ENCODE data around the gene SPDYE1.
"Not testable (repeated sequence)": the region's sequence is repeated elsewhere in the genome, so short reads cannot be mapped to it uniquely, and the experiment has no call there.

- TF ChIP-seq POLR2A (IDR thresholded peaks at IDR 0.05; ENCODE audit: low read length); GATA1 (IDR thresholded peaks at IDR 0.05; ENCODE audit: low read depth, low read length): not testable (repeated sequence)
These were observed 40.3 kb downstream of the SPDYE1 start for GRCh38 chr7:44037951-44038350.
